Measurements from ENCODE around the gene P3H1.
"Not testable (repeated sequence)": the region's sequence is repeated elsewhere in the genome, so short reads cannot be mapped to it uniquely, and the experiment has no call there.

P3H1 gene

GRCh38 chr1:42730002-42730401 is 36.8 kb downstream of the P3H1 start:
- no peak for DNase-seq

- not testable (repeated sequence) for DNase-seq
Observed at GRCh38 chr1:42725820-42726219, 41.0 kb downstream of the P3H1 start.

- DNase-seq, result no peak
Observed at GRCh38 chr1:42723511-42723910, 43.3 kb downstream of the P3H1 start.

- DNase-seq, result not testable (repeated sequence)
Observed at GRCh38 chr1:42722403-42722802, 44.4 kb downstream of the P3H1 start.

GRCh38 chr1:42721926-42722325 is 44.9 kb downstream of the P3H1 start:
- DNase-seq, result no peak

- no peak for DNase-seq
Observed at GRCh38 chr1:42720868-42721267, 46.0 kb downstream of the P3H1 start.

GRCh38 chr1:42714441-42714840 is 52.4 kb downstream of the P3H1 start:
- DNase-seq, result not testable (repeated sequence)

- no peak for DNase-seq
Observed at GRCh38 chr1:42713293-42713692, 53.5 kb downstream of the P3H1 start.

GRCh38 chr1:42712808-42713207 is 54.0 kb downstream of the P3H1 start:
- DNase-seq, result not testable (repeated sequence)

- no peak for DNase-seq
Observed at GRCh38 chr1:42703888-42704464, 62.9 kb downstream of the P3H1 start.

- DNase-seq, result no peak
Observed at GRCh38 chr1:42700006-42700405, 66.8 kb downstream of the P3H1 start.

GRCh38 chr1:42698081-42698813 is 68.6 kb downstream of the P3H1 start:
- DNase-seq, result no peak
